Kasumi-1 (cell line): ENCODE data around the gene TMEM238L.

Source experiments
- DNase-seq, 2 experiments: peaks; one replicate each; lab custom pipeline; 2025; lab: John Stamatoyannopoulos, UW

Gene TMEM238L

DNA sequence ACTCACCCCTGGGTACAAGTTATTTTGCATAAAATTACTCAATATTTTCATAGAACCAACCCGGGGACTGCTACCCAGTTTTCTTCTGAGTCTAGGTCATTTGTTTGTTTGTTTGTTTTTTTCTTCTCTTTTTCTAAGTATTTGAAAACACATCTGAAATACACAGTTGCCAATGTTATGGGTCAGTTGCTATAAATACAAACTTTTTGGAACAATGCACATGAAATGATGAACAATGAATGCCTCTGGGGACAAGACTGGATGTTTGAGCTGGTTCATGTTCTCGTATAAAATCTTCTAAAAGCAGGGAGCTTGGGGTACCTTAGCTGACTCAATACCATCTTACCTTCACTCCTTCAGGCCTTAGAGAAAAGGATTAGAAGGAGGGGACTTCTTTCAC lies 30.5 kb downstream of the TMEM238L start:
- no peak for DNase-seq

DNA sequence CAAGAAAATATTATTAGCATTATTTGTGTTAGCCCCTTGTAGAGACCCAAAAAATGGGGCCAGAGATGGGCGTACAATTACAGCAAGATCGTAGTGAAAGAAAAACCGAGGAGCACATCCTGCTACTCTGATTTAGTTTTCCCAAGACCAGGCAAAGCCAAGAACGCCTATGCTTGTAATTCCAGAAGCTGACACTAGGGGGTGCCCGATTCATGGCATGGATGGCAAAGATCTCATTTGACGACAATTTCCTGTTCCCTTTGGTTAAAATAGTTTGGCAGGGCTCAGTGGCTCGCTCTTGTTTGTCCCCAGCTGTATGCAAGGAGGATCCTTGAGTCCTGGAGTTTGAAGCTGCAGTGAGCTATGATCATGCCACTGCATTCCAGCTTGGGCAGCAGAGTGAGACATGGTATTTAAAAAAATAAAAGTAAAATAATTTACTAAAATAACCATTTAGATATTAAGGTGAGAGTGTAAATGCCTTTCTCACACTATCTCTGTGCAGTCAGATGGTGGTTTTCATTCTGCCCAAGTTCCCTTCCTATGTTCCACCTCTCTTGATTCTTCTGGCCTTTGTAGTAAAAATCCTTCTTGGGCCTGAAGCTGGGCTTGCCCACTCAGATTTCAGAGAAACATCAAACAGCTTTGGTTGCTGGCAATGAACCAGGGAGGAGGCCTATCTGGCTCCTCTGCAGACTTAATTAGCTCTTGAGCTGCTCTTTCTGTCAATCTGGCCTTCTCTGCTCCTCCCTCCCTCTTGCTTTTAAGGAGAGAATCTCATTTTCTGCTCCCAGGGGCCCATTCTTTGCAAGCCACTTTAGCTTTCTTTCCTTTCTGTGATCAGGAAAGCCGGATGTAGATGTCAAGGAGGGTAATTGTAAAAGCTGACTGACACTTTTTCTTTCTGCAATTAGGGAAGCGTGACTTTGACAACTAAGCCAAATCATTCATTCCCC lies 31.2 kb downstream of the TMEM238L start:
- DNase-seq, result peak; percentile 27

DNA sequence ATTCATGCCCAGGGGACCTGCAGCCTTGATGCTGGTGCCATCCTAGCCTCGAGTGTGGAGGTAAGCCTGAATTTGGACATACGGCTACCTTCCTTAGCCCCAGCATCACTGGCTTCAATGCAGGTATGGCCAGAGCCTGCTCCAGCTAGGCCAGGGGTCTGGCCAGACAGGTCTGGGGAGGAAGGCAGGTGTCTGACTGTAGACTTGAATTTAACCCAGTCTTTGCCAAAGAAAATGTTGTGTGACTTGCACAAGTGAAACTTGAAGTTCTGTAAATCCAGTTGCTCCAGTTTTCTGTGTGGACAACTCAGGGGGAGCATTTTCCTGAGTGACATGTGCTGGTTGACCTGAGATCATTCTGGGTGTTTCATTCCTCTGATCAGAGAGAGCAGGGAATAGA lies 32.8 kb downstream of the TMEM238L start:
- no peak for DNase-seq

DNA sequence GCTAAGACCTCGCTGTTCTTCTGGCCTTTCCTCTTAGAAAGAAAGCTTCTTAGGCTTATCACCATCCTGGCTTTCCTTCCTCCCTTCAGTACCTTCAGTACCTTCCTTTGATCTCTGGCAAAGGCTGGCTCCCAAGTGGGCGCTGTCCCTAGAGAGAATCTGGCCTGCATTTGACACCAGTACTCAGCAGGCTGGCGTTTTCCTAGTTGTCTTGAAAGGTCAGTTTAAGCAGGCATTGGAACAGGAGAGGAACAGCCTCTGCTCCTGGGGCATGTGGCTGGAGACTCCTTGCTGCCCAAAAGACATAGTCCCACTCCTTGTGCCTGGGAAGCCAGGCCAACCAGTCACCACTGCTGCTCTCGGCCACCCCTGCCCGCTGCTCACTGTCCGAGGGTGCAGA lies 34.1 kb downstream of the TMEM238L start:
- DNase-seq, result no peak

DNA sequence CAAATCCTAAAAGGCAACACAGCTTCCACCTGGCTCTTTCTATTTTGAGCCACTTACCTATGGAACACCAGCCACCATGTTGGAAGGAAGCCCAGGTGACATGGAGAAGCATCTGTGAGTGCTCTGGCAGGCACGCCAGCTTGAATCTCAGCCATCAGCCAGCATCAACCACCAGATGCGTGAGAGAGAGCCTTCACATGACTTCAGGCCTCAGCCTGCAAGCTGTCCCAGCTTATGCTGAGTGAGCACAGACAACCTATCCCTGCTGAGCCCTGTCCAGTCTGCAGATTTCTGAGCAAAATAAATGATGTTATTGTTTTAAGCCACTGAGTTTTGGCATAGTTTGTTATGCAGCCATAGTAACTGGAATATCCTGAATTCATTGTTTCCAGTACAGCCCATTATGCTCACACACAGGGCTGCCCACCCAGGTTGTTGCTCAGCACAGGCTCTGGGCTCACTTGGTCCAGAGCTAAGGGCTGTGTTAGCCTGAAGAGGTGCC lies 35.1 kb downstream of the TMEM238L start:
- no peak for DNase-seq

DNA sequence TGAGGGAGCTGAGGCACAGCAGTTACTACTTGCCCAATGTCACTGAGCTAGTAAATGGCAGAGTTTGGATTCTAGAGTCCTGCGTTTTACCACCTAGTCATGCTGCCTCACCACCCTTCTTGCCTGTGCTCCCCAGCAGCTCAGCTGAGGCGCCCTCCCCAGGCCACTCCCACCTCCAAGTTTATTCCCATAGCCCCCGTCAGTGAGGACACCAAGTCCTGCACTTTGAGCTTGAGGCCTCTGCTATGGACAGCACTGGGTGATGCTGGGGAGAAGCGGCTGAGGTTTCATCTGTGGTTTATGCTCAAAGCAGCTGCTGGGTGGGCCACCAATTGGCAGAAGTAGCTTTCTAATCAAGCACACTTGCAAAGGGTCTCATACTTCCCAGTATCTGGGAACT lies 36.7 kb downstream of the TMEM238L start:
- DNase-seq, result no peak

DNA sequence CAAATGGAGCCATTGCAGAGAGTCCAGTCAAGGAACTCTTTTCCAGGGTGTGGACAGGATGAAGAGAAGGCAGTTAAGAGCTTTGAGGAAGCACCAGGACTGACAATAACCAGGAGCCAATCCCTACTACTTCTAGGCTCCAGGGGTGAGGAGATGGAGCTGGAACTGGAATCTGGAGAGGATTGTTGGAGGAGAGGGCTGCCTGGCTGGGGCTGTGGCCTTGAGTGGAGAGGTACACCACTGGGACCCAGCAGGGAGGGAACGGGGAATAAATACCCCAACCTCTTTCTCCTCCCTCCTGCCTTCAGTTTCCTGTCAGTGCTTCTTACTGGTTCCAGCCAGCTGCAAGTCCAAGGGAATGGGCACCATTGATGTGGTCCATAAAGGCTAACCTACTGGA lies 41.9 kb downstream of the TMEM238L start:
- no peak for DNase-seq

DNA sequence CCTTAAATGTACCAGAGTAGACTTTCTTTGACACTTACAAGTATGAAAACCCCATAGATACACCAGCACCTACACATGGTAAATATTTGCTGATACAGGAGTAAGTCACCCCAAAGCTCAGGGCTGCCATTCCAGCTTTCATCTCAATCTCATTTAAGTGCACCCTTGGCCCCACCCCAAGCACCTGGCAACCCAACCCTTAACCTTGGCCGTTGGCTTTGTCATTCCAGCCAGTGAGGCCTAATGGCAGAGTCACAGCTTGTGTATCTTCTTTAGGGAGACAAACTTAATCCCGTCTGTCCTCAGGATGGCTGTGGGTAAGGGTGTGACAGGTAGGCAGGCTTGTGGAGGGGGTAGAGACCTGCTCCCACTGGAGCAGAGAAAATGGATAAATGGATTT lies 42.6 kb downstream of the TMEM238L start:
- DNase-seq, result no peak

DNA sequence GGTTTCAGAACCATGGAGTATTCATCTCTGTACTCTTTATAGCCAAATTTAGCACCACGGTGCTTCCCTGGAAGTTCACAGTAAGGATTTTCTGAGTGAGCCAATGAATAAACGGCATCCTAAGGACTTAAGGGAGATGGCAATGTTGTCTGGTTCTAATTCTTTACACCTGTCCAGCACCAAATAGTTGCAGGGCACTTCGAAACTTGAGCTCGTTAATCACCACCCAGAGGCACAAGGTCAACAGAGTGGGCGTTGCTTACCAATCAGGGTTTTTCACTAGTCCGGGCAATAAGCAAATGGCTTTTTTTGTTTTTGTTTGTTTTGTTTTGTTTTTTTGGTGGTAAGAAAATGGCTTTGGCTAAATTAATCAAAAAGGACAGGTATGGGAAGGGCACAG lies 45.8 kb downstream of the TMEM238L start:
- DNase-seq, result no peak

DNA sequence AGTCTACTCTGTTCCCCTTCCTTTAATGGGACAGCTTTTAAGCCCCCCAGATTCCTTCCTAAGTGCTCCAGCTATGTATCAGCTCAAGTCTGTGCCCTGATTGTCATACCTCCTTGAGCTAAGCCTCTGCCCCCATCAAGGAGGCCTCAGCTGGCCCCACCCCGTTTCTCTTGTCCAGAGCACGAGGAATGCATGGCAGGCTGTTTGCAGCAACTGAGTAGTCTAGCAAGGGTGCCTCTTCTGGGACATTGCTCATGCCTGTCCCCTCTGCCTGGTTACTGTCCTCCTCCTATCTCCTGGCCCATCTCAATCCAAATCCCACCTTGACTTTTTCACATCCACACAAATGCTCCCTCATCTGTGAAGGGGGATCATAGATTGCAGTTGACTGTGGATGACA lies 46.3 kb downstream of the TMEM238L start:
- DNase-seq, result no peak

DNA sequence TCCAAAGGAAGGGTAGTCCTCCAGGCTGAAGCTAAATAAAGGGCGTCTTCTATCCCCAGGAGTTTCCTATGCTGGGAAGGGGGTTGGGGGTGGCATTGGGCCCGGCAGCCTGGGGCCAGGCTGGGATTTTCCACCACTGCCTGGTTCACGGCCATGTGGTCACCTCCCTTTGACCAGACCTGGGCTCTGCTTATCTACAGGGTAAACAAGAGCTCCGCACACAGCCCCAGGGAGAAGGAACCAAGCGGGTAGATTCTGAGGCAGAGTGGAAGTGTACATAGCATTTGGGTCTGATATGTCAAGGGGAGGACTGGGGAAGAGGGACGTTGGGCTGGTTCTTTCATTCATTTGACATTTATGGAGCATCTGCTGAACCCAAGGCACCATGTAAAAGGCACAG lies 46.8 kb downstream of the TMEM238L start:
- DNase-seq, result no peak

DNA sequence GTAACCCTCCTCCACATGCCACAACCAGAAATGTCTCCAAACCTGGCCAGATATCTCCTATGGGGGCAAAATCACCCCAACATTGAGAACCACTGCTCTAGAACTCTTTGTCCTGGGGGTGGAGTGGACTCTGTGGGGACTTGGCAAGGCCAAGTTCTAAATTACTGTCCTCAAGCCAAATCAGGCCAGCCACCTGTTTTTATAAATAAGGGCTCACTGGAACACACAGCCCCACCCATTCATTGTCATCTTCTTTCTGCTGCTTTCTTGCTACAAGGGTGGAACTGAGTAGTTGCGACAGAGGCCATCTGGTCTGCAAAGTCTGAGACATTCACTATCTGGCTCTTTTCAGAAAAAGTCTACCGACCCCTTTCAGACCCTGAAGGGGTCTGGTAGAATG lies 47.3 kb downstream of the TMEM238L start:
- DNase-seq, result no peak

DNA sequence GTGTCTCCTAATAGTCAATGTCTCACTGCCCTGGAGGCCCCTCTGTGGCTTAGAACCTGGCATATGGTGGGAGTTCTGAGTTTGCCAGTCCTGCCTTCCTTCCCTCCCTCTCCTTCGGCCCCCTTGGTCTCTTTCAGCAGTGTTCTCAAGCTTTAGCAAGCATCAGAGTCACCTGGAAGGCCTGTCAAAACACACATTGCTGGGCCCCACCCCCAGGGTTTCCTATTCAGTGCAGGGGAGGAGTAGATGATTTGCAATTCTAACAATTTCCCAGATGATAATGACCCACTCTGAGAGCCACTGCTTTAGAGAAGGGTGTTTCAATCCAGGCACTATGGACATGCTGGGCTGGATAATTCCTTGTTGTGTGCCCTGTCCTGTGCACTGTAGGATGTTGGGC lies 47.7 kb downstream of the TMEM238L start:
- DNase-seq, result no peak

DNA sequence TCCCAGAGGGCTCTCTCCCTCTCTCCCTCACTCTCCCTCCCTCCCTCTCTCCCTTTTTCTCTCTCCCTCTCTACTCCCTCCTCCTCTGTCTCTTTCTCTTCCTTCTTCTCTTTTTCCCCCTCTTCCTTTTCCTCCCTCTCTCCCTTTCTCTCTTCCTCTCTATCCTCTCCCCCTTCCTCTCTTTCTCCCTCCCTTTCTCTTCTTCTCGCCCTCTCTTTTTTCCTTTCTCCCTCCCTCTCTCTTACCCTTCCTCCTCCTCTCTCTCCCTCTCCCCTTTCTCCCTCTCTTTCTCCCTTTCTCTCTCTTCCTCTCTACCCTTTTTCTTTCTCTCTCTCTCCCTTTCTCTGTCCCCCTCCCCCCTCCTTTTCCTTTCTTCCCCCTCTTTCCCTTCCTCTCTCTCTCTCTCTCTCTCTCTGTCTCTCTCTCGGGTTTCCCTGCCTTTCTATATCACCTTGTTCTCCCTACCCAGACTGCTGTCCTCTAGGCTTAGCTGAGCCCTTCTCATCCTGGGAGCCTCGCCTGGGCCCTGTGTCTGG lies 48.2 kb downstream of the TMEM238L start:
- DNase-seq, result no peak

DNA sequence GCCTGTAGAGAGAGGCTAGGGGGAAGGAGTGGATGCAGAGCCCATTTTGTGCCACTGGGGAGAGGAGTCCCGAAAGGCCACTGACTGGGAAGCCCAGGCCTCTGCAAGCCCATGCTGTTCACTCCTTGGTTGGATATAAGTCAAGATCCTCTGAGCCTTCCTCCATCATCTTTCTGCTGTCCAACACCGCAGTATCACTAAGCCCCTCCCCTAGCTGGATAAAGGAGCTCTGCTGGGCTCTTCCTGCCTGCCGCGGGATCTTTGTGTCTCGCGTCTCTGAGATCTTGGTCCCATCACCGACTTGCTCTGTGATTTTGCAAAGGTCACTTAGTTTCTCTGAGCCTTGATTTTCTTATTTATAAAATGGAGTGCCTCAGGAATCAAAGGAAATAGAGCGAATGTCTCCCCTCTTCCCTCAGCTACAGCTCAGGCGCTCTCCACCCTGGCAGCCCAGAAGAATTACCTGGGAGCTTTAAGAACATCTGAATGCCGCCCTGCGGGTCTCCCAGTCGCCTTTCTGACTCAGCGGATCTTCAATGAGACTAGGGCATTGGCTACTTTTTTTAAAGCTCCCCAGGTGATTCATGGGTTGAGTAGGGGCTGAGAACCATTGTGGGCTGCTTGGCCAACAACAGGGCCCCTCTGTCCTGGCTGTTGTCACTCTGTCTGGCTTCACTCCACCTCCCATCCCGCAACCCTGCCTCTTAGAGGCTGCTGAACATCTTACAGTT lies 48.9 kb downstream of the TMEM238L start:
- DNase-seq, result no peak

DNA sequence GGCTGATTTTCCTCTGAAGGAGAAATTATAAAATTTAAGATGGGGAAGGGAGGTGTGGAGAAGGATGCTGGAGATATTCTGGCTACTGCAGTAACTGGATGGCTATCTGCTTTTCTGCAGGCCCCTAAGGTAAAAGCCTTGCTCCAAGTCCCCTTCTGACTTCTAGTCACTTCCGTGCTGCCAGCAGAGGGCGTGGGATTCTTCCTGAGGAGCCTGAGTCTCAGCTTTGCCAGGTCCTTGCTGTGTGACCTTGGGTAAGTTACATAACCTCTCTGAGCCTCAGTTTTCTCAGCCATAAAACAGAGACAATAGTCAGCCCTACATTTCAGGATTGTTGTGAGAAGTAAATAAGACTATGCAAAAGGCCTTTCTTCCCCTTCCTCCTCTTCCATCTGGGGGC lies 49.8 kb downstream of the TMEM238L start:
- peak; percentile 0 to 13 for DNase-seq

DNA sequence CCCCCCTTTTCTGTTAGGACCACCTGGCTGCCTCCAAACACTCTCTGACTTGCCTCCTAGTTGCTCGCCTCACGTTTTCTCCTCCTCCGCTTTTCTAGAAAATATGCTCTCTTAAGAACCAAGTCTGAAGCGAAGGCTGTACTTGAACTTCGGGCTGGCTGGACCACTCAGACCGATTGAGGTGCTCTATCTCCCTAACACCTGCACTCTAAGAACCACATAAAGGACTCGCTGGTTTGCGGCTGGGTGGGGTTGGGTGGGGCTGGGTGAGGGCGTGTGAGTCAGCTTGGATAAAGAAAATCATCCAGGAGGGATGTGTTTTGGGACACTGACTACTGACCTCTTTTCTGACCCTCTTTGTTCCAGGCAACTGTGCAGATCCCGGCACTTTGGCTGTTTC lies 51.2 kb downstream of the TMEM238L start:
- no peak for DNase-seq

DNA sequence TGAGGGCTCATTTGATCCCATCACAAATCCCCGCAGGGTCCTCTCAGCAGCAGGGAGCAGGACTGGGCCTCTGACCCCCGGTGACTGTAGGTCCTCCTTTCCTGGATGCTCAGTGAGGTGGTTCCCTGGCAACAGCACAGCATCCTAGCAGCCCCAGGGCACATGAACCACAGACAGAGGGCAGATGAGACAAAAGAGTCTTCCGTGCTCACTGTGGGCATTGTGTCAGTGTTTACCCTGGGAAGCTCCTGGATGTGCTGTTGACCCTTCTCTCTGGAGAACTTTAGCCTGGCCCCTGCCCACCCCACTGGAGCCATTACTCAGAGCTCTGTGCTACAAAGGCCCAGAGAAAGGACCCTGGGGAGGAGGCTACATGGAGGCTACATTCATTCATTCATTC lies 52.3 kb downstream of the TMEM238L start:
- DNase-seq, result no peak

DNA sequence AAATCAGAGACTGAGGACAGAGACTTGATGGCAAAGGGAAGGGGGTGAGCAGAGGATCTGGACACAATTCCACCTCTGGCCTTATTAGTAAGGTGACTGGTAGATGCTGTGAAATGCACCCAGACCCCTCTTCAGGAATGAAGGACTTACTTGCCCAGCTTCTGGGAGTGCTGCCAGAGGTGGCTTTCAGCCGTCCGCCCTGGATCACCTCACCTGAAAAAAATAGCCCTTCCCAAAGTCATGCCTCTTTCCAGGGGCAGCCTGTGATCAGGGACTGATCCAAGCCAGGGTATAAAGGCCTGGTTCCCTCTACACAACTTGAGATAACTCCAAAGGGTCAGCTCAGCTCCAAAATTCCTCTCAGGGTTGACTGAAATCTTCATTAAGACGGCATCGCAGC lies 53.7 kb downstream of the TMEM238L start:
- DNase-seq, result no peak

DNA sequence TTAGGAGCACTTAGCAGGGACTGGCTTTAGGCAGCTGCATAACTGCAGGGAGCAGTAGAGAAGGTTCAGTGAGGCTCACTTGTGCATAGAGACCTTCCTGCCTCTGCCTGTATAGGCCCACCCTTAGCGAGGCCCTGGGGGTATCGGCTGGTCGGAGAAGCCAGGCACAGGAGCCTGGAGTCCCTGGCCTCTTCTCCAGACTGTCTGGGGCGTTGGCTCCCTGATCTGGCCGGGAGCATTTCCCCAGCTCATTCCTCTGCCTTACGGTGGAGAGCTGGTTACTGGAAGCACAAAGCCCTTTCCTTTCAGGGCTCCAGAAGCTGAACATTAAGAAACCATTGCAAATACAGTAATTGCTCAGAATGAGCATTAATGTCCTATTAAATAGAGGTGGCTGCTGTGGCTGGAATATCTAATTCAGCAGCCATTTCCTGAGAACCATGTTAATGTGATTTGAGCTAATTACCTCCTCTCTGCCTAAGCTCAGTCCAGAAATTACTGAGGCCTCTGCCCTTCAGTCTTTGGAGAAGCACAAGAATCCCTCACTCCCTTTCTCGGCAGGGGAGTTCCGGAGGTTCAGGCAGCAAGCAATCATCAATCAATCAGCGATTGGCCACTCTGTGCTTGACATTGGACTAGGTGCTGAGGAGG lies 55.2 kb downstream of the TMEM238L start:
- DNase-seq, result no peak

DNA sequence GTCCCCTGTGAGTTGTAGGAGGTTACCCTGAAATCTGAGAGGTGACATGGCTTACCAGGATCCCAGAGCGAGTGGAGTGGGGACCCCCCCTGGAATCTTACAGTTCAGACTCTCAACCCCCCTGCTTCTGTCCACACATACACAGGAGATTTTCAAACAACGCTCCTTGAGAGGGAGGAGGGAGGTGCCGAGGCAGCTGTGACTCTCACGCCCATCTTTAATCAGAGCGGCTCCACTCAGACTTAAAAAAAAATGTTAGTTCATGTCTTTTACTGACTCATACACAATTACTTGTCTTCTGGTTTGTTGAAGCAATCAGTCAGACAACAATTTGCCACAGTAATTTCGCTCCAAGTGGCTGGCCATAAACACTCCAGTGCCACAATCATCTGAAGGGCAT lies 58.7 kb downstream of the TMEM238L start:
- DNase-seq, result no peak
